HepG2 (cell line): Measurements from ENCODE around the gene PM20D1. TPM values are rescaled to one million over a fixed set of nuclear protein-coding genes. Genes with fewer than 3 reads are reported as not detected.

Source experiments
- polyA plus RNA-seq, 8 experiments: library from polyadenylated mRNA; depleted of rRNA in 3 of 8; stranded (reverse) in 7 of 8; unstranded in 1 of 8; fragments of >200 nt; fragmentation: Illumina TruSeq in 4 of 8; extraction: Trizol in 4 of 8; gene quantifications; 2 replicates each; pipeline versions ENCODE4 v1.2.1 to v1.2.3, GENCODE V29; 2011 to 2016; ENCODE audit warnings: low read depth in 4 of 8, missing spikeins in 1 of 8, mixed read lengths in 1 of 8; ENCODE audit not compliant: insufficient read depth in 1 of 8
- total RNA-seq, 5 experiments: library from RNA; depleted of rRNA; stranded (reverse); fragments of >200 nt; fragmentation: Illumina TruSeq; extraction: Trizol; gene quantifications; 2 replicates each; pipeline ENCODE4 v1.2.3, GENCODE V29; 2016; ENCODE audit warnings: low read depth in 1 of 5

Gene PM20D1
- total and polyA plus RNA-seq, 2 of the 13 experiments (the other 11 are each of a cell fraction or from before 2014, with no cell fraction given), result not detected

Other genes starting within 250 kb of the PM20D1 start
- gene ELK4, start 218.1 kb downstream of the PM20D1 start, total RNA-seq (2016; rRNA removed; fragmentation: Illumina TruSeq; extraction: Trizol), result 13.1 and 15.0 TPM in 2 replicates
- gene ELK4, start 218.1 kb downstream of the PM20D1 start, polyA plus RNA-seq (2011; rRNA removed), result 6.8 and 8.3 TPM in 2 replicates
- gene SLC45A3, start 169.6 kb downstream of the PM20D1 start, total RNA-seq (2016; rRNA removed; fragmentation: Illumina TruSeq; extraction: Trizol), result 1.9 and 3.4 TPM in 2 replicates
- 4.1 and 7.3 TPM in 2 replicates for gene SLC45A3, start 169.6 kb downstream of the PM20D1 start, polyA plus RNA-seq (2011; rRNA removed)
- 117 and 194 TPM in 2 replicates for gene NUCKS1, start 100.0 kb downstream of the PM20D1 start, total RNA-seq (2016; rRNA removed; fragmentation: Illumina TruSeq; extraction: Trizol)
- 25.1 and 35.5 TPM in 2 replicates for gene NUCKS1, start 100.0 kb downstream of the PM20D1 start, polyA plus RNA-seq (2011; rRNA removed)
- 10.1 and 13.1 TPM in 2 replicates for gene RAB29, start 74.7 kb downstream of the PM20D1 start, total RNA-seq (2016; rRNA removed; fragmentation: Illumina TruSeq; extraction: Trizol)
- 8.7 and 10.0 TPM in 2 replicates for gene RAB29, start 74.7 kb downstream of the PM20D1 start, polyA plus RNA-seq (2011; rRNA removed)
- 1.3 and 2.2 TPM in 2 replicates for gene SLC41A1, start 36.9 kb downstream of the PM20D1 start, total RNA-seq (2016; rRNA removed; fragmentation: Illumina TruSeq; extraction: Trizol)
- 4.2 and 4.6 TPM in 2 replicates for gene SLC41A1, start 36.9 kb downstream of the PM20D1 start, polyA plus RNA-seq (2011; rRNA removed)
- gene SLC26A9, start 93.3 kb upstream of the PM20D1 start, total RNA-seq (2016; rRNA removed; fragmentation: Illumina TruSeq; extraction: Trizol), result 0.04 and 0.15 TPM in 2 replicates
- gene SLC26A9, start 93.3 kb upstream of the PM20D1 start, polyA plus RNA-seq (2011; rRNA removed), result 0.03 and 0.11 TPM in 2 replicates
- gene RAB7B, start 153.3 kb upstream of the PM20D1 start, total RNA-seq (2016; rRNA removed; fragmentation: Illumina TruSeq; extraction: Trizol), result 0.34 and 0.46 TPM in 2 replicates
- 0.05 and 0.39 TPM in 2 replicates for gene RAB7B, start 153.3 kb upstream of the PM20D1 start, polyA plus RNA-seq (2011; rRNA removed)
- 0.69 and 0.95 TPM in 2 replicates for gene CTSE, start 173.8 kb upstream of the PM20D1 start, total RNA-seq (2016; rRNA removed; fragmentation: Illumina TruSeq; extraction: Trizol)
- 0.37 and 0.50 TPM in 2 replicates for gene CTSE, start 173.8 kb upstream of the PM20D1 start, polyA plus RNA-seq (2011; rRNA removed)
- 1.6 and 2.7 TPM in 2 replicates for gene RHEX, start 203.0 kb upstream of the PM20D1 start, total RNA-seq (2016; rRNA removed; fragmentation: Illumina TruSeq; extraction: Trizol)
- gene RHEX, start 203.0 kb upstream of the PM20D1 start, polyA plus RNA-seq (2011; rRNA removed), result 1.3 and 1.4 TPM in 2 replicates